BJ (cell line): Measurements from ENCODE around the gene GRAP2. TPM values are rescaled to one million over a fixed set of nuclear protein-coding genes. Genes with fewer than 3 reads are reported as not detected.

ENCODE experiments used
- CTCF ChIA-PET: fragments of 350-600 bp; formaldehyde crosslinking; extraction: SDS; loops from one replicate; lab custom pipeline; 2021; ENCODE audit warnings: antibody characterized with exemption, inconsistent platforms; lab: Yijun Ruan, JAX
- POLR2A ChIA-PET: fragments of 300-600 bp; sonication (Branson Sonifier 250); formaldehyde crosslinking; extraction: SDS; loops from one replicate; lab custom pipeline; 2021; ENCODE audit warnings: antibody characterized with exemption; lab: Charles Lee
- DNase-seq: peaks from one replicate; pipeline ENCODE4 v3.0.0-alpha.2; 2011; ENCODE audit warnings: low read depth
- H3K27me3 ChIP-seq: 2 replicates; pipeline ENCODE4 v1.6.0; 2011; ENCODE audit warnings: low read length; ENCODE audit not compliant: control insufficient read depth, insufficient read depth
- H3K36me3 ChIP-seq: 2 replicates; pipeline ENCODE4 v1.5.1; 2011; ENCODE audit warnings: low read length; ENCODE audit not compliant: control insufficient read depth, insufficient read depth
- H3K4me3 ChIP-seq: 2 replicates; pipeline ENCODE4 v1.5.1; 2011; ENCODE audit warnings: low read depth, mild to moderate bottlenecking, control low read depth, low read length
- polyA plus RNA-seq: library from polyadenylated mRNA; depleted of rRNA; stranded (reverse); fragments of >200 nt; gene quantifications from 2 replicates; pipeline ENCODE4 v1.2.3, GENCODE V29; 2011
- TF ChIP-seq, protein P1 (sequence below): IDR thresholded peaks from 2 replicates; pipeline ENCODE4 v1.5.1; 2011; ENCODE audit warnings: low read depth, mild to moderate bottlenecking, control low read depth, inconsistent platforms, low read length, moderate library complexity; ENCODE audit not compliant: insufficient read depth

The GRAP2 gene
- polyA plus RNA-seq, 1 experiment: not detected

DNA sequence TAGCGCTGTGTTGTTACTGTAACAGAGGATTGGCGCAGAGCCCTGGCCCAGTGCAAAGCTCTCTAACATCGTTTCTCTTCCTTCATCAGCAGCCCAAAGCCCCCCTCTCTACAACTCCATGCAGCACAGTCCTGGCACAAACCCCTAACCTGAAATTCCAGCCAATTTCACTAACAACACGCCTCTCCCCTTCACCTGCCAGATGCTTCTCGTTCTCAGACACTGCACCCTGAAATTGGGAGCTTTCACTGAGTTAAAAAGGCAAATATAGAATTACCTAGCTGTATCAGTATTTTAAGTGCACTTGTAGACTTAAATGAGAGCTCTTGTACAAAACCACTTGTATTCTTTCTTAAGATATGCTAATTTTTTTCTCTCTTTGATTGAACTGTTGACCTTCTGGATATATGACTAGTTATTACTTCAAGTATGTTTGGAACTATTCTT lies 16.3 kb downstream of the GRAP2 start:
- H3K27me3 ChIP-seq: peaks cover 7% of the 10 kb centered on the region
- ChIA-PET CTCF (no interaction called here), POLR2A (no interaction called here)
- H3K4me3 ChIP-seq: no peak overlapping the region
- DNase-seq: no peak
- no peaks in the 10 kb centered on the region for H3K36me3 ChIP-seq
- TF ChIP-seq, protein P1, sequence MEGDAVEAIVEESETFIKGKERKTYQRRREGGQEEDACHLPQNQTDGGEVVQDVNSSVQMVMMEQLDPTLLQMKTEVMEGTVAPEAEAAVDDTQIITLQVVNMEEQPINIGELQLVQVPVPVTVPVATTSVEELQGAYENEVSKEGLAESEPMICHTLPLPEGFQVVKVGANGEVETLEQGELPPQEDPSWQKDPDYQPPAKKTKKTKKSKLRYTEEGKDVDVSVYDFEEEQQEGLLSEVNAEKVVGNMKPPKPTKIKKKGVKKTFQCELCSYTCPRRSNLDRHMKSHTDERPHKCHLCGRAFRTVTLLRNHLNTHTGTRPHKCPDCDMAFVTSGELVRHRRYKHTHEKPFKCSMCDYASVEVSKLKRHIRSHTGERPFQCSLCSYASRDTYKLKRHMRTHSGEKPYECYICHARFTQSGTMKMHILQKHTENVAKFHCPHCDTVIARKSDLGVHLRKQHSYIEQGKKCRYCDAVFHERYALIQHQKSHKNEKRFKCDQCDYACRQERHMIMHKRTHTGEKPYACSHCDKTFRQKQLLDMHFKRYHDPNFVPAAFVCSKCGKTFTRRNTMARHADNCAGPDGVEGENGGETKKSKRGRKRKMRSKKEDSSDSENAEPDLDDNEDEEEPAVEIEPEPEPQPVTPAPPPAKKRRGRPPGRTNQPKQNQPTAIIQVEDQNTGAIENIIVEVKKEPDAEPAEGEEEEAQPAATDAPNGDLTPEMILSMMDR: no peak

DNA sequence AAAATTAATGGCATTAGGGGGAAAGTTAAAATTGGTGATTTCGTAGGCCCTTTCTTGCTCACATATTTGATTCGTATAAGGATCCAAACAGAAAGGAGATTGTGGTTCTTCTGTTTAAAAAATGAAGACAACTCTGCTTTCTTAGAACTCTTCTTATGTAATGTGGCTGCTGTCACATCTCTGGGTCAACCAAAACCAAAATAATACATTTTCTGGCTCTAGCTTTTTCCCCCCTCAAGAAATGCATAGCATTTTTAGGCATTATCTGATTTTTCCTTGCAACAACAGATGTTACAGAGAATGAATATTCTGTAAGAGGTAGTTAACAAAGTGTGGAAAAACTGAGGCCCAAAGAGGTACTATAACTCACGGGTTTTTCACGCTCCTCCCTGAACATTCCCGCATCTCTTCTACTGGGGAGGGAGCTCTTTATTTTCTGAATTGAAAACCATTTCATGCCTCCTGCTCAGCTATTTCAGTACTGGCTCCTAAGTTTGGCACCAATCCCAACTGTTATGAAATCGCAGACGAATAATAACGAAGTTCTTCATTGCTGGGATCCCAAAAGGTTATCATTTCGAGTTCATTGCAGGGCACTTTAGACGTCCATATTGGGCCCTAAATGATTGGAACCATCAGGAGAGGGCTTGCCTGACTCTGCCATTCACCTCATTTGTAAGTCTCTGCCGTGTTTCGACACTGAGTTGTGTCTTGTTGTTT lies 17.1 kb downstream of the GRAP2 start:
- Histone ChIP-seq H3K27me3 (peaks cover 10% of the 10 kb centered on the region), H3K36me3 (no peaks in the 10 kb centered on the region), H3K4me3 (no peak overlapping the region)
- no peak for DNase-seq
- CTCF ChIA-PET: no interaction called here
- TF ChIP-seq, protein P1: no peak
- POLR2A ChIA-PET: no interaction called here

DNA sequence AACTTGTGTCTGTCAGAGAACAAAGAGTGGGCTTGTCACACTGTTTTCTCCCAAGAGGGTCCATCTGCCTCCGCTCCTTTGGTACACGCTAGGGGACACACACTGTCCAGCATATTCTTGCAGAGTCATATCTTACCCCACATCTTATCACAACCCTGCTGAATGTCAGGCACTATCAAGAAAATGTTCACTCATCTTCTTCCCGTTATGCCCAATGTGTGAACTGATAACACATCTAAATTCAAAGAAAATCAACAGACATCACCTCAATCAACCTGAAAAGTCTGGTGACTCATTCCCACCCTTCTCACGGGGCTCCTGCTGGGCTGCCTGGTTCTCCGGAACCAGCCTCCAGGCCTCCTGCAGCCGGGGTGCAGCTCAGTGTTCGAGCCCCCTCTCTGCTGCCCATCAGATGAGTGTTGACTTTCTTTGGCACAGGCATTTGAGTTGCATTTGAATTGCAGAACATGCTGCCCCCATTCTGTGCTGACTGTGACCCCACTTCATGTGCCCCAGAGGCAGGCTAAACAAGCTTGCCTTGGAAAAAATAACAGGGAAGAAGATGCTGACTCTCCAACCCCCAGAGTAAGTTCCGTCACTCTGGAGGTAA lies 19.4 kb downstream of the GRAP2 start:
- no peak for DNase-seq
- Histone ChIP-seq H3K27me3 (peaks cover 14% of the 10 kb centered on the region), H3K36me3 (no peaks in the 10 kb centered on the region), H3K4me3 (no peak overlapping the region)
- CTCF ChIA-PET: interaction anchor here (1.4 kb wide), 1 partner anchor 105 kb away, joined by 3 read pairs; no protein-coding TSS in a partner anchor
- TF ChIP-seq, protein P1: no peak
- POLR2A ChIA-PET: no interaction called here

- CTCF ChIA-PET: no interaction called here
- Histone ChIP-seq H3K4me3 (no peak overlapping the region), H3K36me3 (no peaks in the 10 kb centered on the region), H3K27me3 (peaks cover 28% of the 10 kb centered on the region)
- DNase-seq: no peak
- POLR2A ChIA-PET: no interaction called here
- TF ChIP-seq, protein P1: no peak
These were observed 22.8 kb downstream of the GRAP2 start for GRCh38 chr22:39923696-39924095.

DNA sequence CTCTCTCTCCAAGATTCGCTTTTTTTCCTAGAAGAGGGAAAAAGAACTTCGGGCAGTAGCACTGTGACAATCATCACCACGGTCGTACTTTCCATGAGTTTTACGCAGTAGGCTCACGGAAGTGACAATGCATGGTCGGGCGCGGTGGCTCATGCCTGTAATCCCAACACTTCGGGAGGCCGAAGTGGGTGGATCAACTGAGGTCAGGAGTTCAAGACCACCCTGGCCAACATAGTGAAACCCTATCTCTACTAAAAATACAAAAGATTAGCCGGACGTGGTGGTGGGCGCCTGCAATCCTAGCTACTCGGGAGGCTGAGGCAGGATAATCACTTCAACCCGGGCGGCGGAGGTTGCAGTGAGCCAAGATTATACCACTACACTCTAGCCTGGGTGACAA lies 23.4 kb downstream of the GRAP2 start:
- no peak overlapping the region for H3K4me3 ChIP-seq
- ChIA-PET CTCF (no interaction called here), POLR2A (interaction anchor here (0.6 kb wide), 1 partner anchor 38 kb away, joined by 3 read pairs; no protein-coding TSS in a partner anchor)
- H3K27me3 ChIP-seq: peaks cover 29% of the 10 kb centered on the region
- TF ChIP-seq, protein P1: no peak
- no peaks in the 10 kb centered on the region for H3K36me3 ChIP-seq
- no peak for DNase-seq
